ENCODE results near the gene GPX2.

DNA sequence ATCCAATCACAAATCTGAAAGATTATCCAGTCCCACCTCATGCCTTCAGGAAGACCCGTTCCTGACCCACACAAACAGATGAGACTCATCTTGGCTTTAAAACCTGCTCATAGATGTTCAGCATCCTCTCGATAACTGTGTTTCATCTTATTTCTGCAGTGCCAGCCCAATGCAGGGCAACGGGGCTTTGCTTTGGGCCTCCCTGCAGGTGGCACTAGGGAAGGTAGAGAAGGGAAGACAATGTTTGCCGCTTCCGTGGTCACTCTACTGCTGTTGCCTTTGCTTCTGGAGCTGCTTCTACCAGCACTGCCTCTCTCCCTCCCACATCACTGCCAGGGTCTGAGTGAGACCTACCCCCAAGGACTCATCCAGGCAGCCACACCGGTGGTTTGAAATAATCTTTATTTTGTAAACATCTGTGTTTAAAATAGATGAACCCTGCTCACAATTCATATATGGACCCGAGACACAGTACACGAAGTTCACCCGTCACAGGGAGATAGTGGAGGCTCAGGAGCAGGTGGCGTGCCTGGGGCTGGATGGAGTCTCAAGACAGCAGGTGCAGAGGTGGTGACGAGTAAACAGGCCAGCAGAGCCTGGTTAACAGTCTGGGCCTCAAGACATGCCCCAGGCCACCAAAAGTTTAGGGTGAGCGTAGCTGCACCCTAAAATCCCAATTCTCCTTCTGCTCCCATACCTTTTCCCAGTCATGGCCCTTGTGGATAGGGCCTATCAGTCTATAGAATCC lies 3.1 kb upstream of the GPX2 start:
- TF ChIP-seq MYC (IDR thresholded peaks at IDR 0.05; ENCODE audit: low read depth, low read length) (no peak), POLR2AphosphoS5 (IDR thresholded peaks at IDR 0.05; ENCODE audit: insufficient read depth, low read depth, low read length) (no peak), POLR2A (IDR thresholded peaks at IDR 0.05; ENCODE audit: low read depth, low read length) (no peak), EZH2 (IDR thresholded peaks at IDR 0.05; ENCODE audit: borderline replicate concordance, low read depth, low read length, severe bottlenecking) (no peak)
- TF ChIP-seq, protein P1, sequence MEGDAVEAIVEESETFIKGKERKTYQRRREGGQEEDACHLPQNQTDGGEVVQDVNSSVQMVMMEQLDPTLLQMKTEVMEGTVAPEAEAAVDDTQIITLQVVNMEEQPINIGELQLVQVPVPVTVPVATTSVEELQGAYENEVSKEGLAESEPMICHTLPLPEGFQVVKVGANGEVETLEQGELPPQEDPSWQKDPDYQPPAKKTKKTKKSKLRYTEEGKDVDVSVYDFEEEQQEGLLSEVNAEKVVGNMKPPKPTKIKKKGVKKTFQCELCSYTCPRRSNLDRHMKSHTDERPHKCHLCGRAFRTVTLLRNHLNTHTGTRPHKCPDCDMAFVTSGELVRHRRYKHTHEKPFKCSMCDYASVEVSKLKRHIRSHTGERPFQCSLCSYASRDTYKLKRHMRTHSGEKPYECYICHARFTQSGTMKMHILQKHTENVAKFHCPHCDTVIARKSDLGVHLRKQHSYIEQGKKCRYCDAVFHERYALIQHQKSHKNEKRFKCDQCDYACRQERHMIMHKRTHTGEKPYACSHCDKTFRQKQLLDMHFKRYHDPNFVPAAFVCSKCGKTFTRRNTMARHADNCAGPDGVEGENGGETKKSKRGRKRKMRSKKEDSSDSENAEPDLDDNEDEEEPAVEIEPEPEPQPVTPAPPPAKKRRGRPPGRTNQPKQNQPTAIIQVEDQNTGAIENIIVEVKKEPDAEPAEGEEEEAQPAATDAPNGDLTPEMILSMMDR (IDR thresholded peaks at IDR 0.05; ENCODE audit: extremely low read depth in 1 of 2, insufficient read depth in 1 of 2, low read depth in 1 of 2, low read length in 2 of 2): no peak
